Retinal pigment epithelial cell (primary cell): Measurements from ENCODE around the gene ALDOC.

Experiments
- DNase-seq: peaks from one replicate; pipeline ENCODE4 v3.0.0-alpha.2; 2010; ENCODE audit warnings: low read depth
- H3K4me3 ChIP-seq: 2 replicates; pipeline ENCODE4 v1.5.1; 2011; ENCODE audit warnings: mild to moderate bottlenecking, low read length, control low read depth, moderate library complexity
- TF ChIP-seq, protein P1 (sequence below): conservative IDR thresholded peaks from 2 replicates; pipeline ENCODE4 v1.5.1; 2011; ENCODE audit warnings: low read depth, low read length, control low read depth, inconsistent platforms

Gene ALDOC

DNA sequence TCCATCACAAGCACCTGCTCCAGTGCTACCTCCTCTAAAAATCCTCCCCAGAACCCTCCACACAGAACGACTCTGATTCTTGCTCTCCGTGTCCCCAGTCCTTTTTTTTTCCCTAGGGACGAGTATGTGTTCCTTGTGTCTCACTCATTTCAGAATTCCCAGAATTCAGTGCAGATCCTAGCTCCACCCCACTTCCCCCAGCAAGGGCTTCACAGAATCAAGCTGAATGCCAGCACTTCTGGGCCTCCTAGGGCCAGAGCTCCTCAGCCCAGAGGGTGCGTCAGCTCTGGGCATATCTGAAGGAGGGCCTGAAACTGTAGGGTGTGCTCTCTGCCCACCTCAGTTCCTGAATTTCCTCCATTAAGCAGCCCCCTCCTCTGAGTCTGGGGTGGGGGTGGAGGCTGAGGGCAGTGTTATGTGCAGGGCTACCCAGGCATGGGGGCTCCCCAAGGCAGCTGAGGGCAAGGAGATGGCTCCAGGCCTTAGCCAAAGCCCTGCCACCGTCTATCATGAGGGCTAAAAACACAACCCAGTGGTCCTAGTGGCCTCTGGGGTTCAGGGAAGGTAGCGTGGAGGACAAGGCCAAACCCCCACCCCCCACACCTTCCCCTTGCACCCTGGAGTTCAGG, 30.8 kb downstream of the ALDOC start:
- no peak overlapping the region for H3K4me3 ChIP-seq
- DNase-seq = no peak
- TF ChIP-seq, protein P1, sequence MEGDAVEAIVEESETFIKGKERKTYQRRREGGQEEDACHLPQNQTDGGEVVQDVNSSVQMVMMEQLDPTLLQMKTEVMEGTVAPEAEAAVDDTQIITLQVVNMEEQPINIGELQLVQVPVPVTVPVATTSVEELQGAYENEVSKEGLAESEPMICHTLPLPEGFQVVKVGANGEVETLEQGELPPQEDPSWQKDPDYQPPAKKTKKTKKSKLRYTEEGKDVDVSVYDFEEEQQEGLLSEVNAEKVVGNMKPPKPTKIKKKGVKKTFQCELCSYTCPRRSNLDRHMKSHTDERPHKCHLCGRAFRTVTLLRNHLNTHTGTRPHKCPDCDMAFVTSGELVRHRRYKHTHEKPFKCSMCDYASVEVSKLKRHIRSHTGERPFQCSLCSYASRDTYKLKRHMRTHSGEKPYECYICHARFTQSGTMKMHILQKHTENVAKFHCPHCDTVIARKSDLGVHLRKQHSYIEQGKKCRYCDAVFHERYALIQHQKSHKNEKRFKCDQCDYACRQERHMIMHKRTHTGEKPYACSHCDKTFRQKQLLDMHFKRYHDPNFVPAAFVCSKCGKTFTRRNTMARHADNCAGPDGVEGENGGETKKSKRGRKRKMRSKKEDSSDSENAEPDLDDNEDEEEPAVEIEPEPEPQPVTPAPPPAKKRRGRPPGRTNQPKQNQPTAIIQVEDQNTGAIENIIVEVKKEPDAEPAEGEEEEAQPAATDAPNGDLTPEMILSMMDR = no peak

DNA sequence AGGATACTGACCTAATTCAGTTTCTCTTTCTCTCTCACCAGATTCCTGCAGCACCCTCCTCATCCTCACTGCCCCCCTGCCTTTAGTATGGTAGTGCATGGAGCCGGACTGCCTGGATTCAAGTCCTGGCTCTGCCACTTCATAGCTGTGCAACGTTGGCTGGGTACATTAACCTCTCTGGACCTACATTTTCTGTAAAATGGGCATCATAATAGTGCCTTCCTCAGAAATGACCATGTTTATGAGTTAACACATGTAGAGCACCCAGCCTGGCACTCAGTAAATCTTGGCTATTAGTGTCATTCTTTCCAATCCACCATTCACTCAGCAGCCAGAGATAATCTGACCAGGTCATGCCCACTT, 31.6 kb downstream of the ALDOC start:
- H3K4me3 ChIP-seq = no peak overlapping the region
- no peak for DNase-seq
- TF ChIP-seq, protein P1 = no peak

DNA sequence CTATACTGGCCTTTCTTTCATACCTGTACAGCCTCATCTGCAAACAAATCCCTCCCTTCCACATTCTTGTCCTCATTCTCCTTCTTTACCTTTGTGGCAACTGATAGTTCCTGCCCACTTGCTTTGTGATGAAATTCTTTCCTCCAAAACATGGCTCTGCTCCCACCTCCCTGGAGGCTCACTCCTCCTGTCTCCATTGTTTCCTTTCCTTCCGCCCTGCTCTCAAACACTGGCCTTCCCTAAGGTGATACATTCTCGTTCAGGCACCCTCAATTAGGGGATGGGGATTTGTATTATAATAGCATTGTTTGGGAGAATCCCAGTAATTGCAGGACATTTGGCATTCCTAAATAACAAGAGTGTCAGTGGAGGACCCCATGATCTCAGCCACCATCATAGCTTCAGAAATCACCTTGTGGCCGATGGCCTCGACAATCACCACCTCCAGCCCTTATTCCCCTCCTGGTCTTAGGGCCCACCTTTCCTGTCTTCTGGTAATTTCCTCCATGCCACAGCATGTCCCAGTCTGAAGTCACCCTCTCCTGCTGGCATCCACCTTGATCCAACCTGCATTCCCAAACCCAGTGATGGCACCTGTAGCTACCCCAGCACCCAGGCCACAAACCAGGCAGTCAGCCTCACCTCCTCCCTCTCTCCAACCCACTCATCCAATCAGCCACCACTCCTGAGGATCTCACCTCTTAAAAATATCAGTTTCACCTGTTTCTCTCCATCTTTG, 32.1 kb downstream of the ALDOC start:
- TF ChIP-seq, protein P1 = no peak
- H3K4me3 ChIP-seq = no peak overlapping the region
- DNase-seq = no peak

DNA sequence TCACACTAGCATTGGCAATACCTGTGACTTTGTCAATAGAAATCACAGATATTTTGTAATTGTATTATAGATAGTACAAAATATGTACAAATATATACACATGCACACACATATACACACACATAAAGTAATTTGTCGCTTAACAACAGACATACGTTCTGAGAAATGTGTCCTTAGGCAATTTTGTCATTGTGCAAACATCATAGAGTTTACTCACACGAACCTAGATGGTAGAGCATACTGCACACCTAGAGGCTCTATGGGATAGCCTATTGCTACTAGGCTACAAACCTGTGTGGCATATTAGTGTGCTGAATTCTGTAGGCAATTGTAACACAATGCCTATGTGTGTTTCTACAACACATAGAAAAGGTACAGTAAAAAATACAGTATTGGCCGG, 35.3 kb downstream of the ALDOC start:
- DNase-seq = no peak
- H3K4me3 ChIP-seq = no peak overlapping the region
- TF ChIP-seq, protein P1 = no peak

DNA sequence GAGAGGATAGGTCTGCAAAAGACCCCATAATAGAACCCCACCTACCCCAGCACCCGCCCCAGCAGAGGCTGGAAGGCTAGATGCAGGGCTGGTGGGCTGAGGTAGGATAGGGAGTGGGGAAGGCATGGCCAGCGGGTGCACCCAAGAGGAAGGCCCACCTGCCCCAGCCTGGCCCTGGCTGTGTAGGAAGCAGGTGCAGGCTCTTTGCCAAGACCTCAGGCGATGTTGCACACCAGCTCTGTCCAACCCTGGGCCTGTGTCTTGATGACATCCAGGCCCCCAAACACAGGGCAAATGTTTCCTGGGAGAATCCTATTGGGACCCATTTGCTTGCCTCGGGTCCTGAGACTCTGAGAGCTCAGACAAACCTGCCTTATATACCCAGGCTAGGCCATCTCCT, 36.5 kb downstream of the ALDOC start:
- no peak overlapping the region for H3K4me3 ChIP-seq

DNA sequence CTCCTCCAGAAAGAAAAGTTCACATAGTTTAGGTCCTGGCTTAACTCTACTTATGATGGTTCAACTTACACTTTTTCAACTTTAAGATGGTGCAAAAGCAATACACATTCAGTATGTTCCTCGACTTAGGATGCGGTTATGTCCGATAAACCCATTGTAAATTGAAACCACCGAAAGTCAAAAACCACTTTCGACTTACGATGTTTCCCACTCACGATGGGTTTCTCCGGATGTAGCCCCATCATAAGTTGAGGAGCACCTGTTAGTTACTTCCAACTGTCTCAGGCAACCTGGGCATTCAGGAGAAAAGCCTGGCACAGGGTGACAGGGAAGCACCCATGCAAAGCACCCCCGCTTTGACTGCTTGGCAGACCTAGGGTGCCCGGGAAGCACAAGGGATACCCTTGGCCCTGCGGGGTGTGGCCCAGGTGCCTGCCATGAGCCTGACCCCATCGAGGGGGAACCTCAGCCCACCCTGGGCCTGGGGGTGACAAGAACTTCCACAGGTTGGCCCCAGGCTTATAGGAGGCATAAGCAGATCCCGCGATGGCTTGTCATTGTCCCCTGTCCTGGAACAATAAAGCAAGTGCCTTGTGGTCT, 38.3 kb downstream of the ALDOC start:
- TF ChIP-seq, protein P1 = no peak
- no peak overlapping the region for H3K4me3 ChIP-seq

More for the DNA sequence above, 36.5 kb downstream of the ALDOC start:
- TF ChIP-seq, protein P1 = no peak
- no peak for DNase-seq

More for the DNA sequence above, 38.3 kb downstream of the ALDOC start:
- no peak for DNase-seq
